Measurements from ENCODE around the gene DIP2C.
"Not testable (repeated sequence)": the region's sequence is repeated elsewhere in the genome, so short reads cannot be mapped to it uniquely, and the experiment has no call there.

The DIP2C gene

DNA sequence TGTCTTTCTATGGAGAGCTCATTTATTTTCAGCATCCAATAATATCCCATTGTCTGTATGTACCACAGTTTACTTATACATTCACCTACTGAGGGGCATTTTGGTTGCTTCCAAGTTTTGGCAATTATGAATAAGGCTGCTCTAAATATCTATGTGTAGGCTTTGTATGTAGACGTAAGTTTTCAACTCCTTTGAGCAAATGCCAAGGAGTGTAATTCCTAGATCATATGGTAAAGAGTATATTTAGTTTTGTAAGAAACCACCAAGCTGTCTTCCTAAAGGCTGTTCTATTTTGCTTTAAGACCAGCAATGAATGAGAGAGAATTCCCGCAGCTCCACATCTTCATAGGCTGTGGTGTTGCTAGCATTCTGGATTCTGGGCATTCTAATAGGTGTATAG, 259.8 kb downstream of the DIP2C start:
- DNase-seq: no peak

GRCh38 chr10:427761-428519, 261.5 kb downstream of the DIP2C start:
- no peak for DNase-seq

DNA sequence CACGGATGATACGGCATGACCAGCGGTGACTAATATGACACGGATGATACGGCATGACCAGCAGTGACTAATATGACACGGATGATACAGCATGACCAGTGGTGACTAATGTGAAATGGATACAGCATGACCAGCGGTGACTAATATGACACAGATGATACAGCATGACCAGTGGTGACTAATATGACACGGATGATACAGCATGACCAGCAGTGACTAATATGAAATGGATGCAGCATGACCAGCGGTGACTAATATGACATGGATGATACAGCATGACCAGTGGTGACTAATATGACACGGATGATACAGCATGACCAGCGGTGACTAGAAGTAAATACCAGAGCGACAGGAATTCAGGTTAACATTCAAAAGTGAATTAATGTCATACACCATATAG, 264.1 kb downstream of the DIP2C start:
- not testable (repeated sequence) for DNase-seq

DNA sequence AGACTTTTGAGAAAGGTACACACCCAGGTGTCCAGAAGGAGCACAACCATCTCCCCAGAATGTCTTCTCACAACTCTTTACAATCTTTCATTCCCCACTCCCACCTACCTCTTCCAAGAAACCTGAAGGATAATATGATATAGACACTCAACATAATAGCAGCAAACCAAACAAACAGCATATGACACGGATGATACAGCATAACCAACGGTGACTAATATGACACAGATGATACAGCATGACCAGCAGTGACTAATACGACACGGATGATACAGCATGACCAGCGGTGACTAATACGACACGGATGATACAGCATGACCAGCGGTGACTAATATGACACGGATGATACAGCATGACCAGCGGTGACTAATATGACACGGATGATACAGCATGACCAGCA, 264.7 kb downstream of the DIP2C start:
- not testable (repeated sequence) for DNase-seq

GRCh38 chr10:423178-423577, 266.3 kb downstream of the DIP2C start:
- DNase-seq: no peak

DNA sequence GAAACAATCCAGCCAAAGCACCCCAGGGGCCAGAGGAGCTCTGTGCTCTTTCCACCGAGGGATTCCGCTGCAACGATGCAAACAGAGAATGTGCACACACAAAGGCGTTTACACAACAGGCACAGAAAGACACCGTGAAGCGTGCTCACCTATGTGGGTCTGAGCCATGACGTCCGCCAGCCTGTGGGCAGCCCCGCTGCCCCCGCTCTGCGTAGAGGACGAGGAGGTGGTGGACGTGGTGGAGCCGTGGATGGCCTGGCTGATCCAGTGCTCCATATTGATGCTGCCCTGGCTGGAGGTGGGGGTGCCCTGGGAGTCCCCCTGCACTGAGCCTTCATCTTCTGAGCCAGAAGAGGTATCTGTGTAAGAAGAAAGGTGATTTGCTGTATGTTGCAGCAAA, 266.8 kb downstream of the DIP2C start:
- no peak for DNase-seq

- no peak for DNase-seq
Observed at GRCh38 chr10:422241-422640, 267.2 kb downstream of the DIP2C start.

- DNase-seq: no peak
Observed at GRCh38 chr10:421170-421569, 268.3 kb downstream of the DIP2C start.

- no peak for DNase-seq
Observed at GRCh38 chr10:420154-421121, 269.0 kb downstream of the DIP2C start.

DNA sequence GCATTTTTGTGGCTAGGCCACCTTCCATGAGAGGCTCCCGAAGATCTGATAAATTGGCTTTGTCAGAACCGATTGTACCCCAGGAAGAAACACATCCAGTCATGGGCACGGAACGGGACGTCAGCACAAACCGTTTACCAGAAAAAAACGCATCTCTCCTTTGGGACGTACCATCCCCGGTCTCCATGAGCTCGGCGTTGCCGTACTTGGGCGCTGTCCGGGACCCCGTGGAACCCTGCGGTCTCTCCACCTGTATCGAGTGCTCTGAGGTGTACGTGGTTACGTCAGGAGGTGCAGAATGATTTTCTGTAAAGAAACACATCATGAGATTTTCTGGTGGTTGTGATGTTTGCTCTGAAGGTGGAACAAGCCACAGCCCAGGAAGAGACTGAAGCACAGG, 270.6 kb downstream of the DIP2C start:
- no peak for DNase-seq

DNA sequence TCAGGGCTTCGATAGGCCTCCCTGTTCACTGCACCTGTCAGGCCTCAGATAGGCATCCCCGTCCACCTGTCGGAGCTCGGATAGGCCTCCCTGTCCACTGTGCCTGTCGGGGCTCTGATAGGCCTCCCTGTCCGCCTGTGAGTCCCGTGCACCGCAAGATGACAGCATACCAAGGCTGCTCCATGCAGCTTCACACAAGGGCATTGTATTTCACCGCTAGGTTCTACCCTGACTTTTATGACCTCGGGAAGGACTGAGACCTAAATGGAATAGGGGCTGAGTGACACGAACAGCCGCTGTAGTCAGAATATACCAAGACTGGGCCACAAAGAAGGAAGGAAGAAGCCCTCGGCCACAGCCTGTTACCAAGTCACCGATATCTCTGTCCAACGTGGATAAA, 271.2 kb downstream of the DIP2C start:
- no peak for DNase-seq

GRCh38 chr10:416091-416515, 273.4 kb downstream of the DIP2C start:
- no peak for DNase-seq

DNA sequence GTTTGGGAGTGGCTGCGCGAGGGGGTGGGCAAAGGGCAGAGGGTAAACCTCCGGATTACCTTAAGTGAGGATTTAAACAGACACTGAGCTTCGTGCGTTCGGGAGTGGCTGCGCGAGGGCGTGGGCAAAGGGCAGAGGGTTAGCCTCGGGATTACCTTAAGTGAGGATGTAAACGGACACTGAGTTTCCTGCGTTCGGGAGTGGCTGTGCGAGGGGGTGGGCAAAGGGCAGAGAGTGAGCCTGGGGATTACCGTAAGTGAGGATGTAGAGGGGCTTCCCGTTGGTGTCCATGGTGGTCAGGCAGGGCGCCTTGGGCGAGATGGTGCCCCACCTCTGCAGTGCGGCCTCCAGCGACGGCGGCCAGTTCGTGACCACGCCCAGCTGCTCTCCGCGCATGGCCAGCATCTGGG, 275.8 kb downstream of the DIP2C start:
- DNase-seq: no peak

- no peak for DNase-seq
Observed at GRCh38 chr10:412109-412508, 277.4 kb downstream of the DIP2C start.

- no peak for DNase-seq
Observed at GRCh38 chr10:411603-412002, 277.9 kb downstream of the DIP2C start.

DNA sequence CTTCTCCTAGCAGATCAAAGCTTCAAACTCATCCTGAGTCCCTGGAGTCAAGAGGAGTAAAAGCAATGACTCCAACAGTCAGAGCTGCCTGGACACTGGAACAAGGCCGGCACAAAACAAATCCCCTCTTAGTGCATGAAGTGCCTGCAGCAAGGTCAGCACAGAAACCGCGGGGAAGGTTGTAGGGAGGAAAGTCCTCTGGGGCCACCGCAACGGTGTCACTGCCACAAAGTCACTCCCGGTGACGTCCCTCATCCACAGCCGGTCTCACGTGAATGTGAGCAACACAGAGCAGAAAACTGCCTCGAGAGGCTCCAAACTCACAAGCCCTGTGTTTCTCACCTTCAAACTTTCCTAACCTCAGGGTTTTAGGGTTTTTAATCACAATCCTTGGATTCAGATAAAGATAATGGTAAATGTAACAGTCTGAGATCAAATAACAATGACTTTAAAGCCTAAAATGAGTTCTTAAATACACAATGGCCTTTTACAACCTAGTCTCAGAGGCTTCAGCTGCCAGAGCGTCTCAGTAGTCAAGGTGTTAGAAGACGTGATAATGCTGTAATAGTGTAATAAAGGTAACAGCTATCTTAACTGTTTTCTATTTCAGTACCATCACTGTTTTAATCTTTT, 279.9 kb downstream of the DIP2C start:
- DNase-seq: no peak

- no peak for DNase-seq
Observed at GRCh38 chr10:408236-408635, 281.2 kb downstream of the DIP2C start.

GRCh38 chr10:406976-407375, 282.5 kb downstream of the DIP2C start:
- DNase-seq: no peak

- DNase-seq: no peak
Observed at GRCh38 chr10:405648-406047, 283.8 kb downstream of the DIP2C start.

GRCh38 chr10:404991-405390, 284.5 kb downstream of the DIP2C start:
- DNase-seq: no peak

DNA sequence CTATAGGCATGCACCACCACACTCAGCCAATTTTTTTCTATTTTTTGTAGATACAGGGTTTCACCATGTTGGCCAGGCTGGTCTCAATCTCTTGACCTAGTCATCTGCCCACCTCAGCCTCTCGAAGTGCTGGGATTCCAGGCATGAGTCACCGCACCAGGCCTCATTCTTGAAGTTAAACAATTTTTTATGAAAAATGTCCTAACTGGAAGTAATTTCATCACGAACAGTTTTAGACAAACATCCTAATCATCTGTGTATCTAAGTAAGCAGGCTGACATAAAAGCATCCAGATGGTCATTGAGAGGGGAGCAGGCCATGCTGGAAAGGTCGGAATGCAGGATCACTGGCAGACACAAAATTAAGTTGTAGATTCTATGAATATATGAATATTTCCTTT, 285.1 kb downstream of the DIP2C start:
- DNase-seq: no peak

DNA sequence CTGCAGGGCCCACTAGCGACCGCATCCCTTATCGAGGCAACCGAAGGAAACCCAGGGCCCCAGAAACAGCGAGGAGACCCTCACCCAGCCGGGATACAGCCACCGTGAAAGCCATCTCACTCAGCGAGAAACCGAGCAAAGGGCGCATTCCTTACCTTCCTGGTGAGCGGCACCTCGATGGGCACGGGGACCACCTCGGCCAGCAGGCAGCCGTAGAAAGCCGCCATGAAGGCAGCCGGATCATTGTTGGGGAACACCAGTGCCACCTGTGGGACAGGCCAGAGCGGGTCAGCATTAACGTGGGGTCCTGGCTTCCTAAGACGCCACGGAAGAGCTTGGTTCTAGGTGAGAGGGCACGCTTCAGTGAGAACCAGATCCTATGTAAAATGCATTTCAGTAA, 290.5 kb downstream of the DIP2C start:
- no peak for DNase-seq

- no peak for DNase-seq
Observed at GRCh38 chr10:397321-398068, 292.0 kb downstream of the DIP2C start.

Measured in hematopoietic multipotent progenitor cell treated with erythropoietin and hydrocortisone succinate and interleukin-3 and kit ligand, for 6 days (in vitro differentiated cells).